Measurements from ENCODE around the gene MTG2. TPM values are rescaled to one million over a fixed set of nuclear protein-coding genes. Genes with fewer than 3 reads are reported as not detected.

Gene MTG2
- total and polyA plus RNA-seq, 10 of the 15 experiments (the other 5 are each of a cell fraction or from before 2014, with no cell fraction given) = 6.2 to 52.4 (median 34.3) TPM

GRCh38 chr20:62171245-62171644, 11.6 kb upstream of the MTG2 start:
- TF ChIP-seq PML (IDR thresholded peaks at IDR 0.05; ENCODE audit: low read length) (no peak), RFX5 (IDR thresholded peaks at IDR 0.05; ENCODE audit: low read depth, low read length) (no peak), USF2 (IDR thresholded peaks at IDR 0.05; ENCODE audit: borderline replicate concordance, low read depth, low read length) (no peak), RELB (IDR thresholded peaks at IDR 0.05; ENCODE audit: low read depth) (no peak), ZBED1 (IDR thresholded peaks at IDR 0.05; ENCODE audit: borderline replicate concordance) (no peak), WRNIP1 (IDR thresholded peaks at IDR 0.05; ENCODE audit: borderline replicate concordance, low read depth, low read length) (no peak), ZNF592 (IDR thresholded peaks at IDR 0.05) (no peak)
- H2AFZ ChIP-seq (ENCODE audit: control insufficient read depth, low read depth, low read length) = no peak overlapping the region
- intact Hi-C loops (cut with micrococcal nuclease; ENCODE audit: unreplicated experiment) (no loop called here), in situ Hi-C loops (cut with MboI) (no loop called here)
- H3K36me3 ChIP-seq (ENCODE audit: control insufficient read depth in 2 of 2, insufficient read depth in 2 of 2, low read length in 1 of 2) = peaks cover 0 to 4% of the 10 kb centered on the region in 2 experiments; a peak in 3 of 4 replicates
- H3K27me3 ChIP-seq (replicated peaks in 1 of 2; ENCODE audit: control insufficient read depth in 2 of 2, insufficient read depth in 2 of 2, low read length in 1 of 2) = no peaks in the 10 kb centered on the region
- BruUV-seq (replicated peaks) = no TSS peak
- no peaks in the 10 kb centered on the region for H3K79me2 ChIP-seq (ENCODE audit: control insufficient read depth, insufficient read depth, low read length)
- CTCF ChIA-PET = no interaction called here
- ATAC-seq (no peak), DNase-seq (ENCODE audit: low read depth, low spot score) (no peak), FAIRE-seq (no peak)
- RAD21 ChIA-PET (ENCODE audit: unreplicated experiment) = no interaction called here
- no peak overlapping the region for H3K4me2 ChIP-seq (ENCODE audit: control insufficient read depth, insufficient read depth)
- H3K9ac ChIP-seq (ENCODE audit: control insufficient read depth, insufficient read depth, low read length) = no peak overlapping the region
- no peak overlapping the region for H3K27ac ChIP-seq (ENCODE audit: control insufficient read depth, insufficient read depth)
- POLR2A ChIA-PET = no interaction called here
- WGBS (ENCODE audit: insufficient coverage, insufficient replicate concordance, low lambda C conversion rate, missing lambda C conversion rate) = over 99% methylated on average over 8 of the region's 8 CpGs
- H3K4me3 ChIP-seq = no peak overlapping the region
- H3K4me1 ChIP-seq (ENCODE audit: control insufficient read depth, insufficient read depth, low read length) = no peaks in the 10 kb centered on the region
- no peaks in the 10 kb centered on the region for H3K9me3 ChIP-seq (replicated peaks; ENCODE audit: control insufficient read depth, insufficient read depth, low read length)
- no peaks in the 10 kb centered on the region for H4K20me1 ChIP-seq (ENCODE audit: control insufficient read depth, insufficient read depth)
- SMC1A ChIA-PET (ENCODE audit: uncharacterized antibody, unreplicated experiment) = no interaction called here

Measured in GM12878 (cell line).